Aorta (tissue), 5 donors: Measurements from ENCODE around the gene ATP5PD. TPM values are rescaled to one million over a fixed set of nuclear protein-coding genes. Genes with fewer than 3 reads are reported as not detected.
"Not testable (repeated sequence)": the region's sequence is repeated elsewhere in the genome, so short reads cannot be mapped to it uniquely, and the experiment has no call there.

Source experiments
- ATAC-seq: fragments of 200-7000 bp; cut with Tn5 transposase; one replicate; pipeline ENCODE4 v1.9.1; 2022; ENCODE audit warnings: moderate library complexity; ENCODE audit not compliant: low FRiP score
- DNase-seq, 2 donors: peaks; one replicate each; pipeline ENCODE4 v3.0.0-alpha.2; 2020
- H3K27ac ChIP-seq, 2 donors: one replicate each; pipeline ENCODE4 v1.5.1; 2013; ENCODE audit warnings: low read length in 2 of 2, mild to moderate bottlenecking in 2 of 2, moderate library complexity in 2 of 2, control low read depth in 1 of 2, inconsistent platforms in 1 of 2, low read depth in 1 of 2
- H3K27me3 ChIP-seq, 2 donors: one replicate each; pipeline ENCODE4 v1.6.1; 2013; ENCODE audit warnings: control low read depth in 1 of 2, low read length in 1 of 2, mild to moderate bottlenecking in 1 of 2, moderate library complexity in 1 of 2; ENCODE audit not compliant: insufficient read depth in 2 of 2, control insufficient read depth in 1 of 2
- H3K36me3 ChIP-seq, 2 donors: one replicate each; pipeline ENCODE4 v1.6.1; 2013; ENCODE audit warnings: control low read depth in 1 of 2, low read length in 1 of 2, mild to moderate bottlenecking in 1 of 2; ENCODE audit not compliant: insufficient read depth in 2 of 2, control insufficient read depth in 1 of 2
- H3K4me1 ChIP-seq, 2 donors: one replicate each; pipeline ENCODE4 v1.6.1; 2013; ENCODE audit warnings: low read length in 2 of 2, control low read depth in 1 of 2, mild to moderate bottlenecking in 1 of 2, moderate library complexity in 1 of 2; ENCODE audit not compliant: insufficient read depth in 2 of 2, control insufficient read depth in 1 of 2
- H3K4me3 ChIP-seq, 2 donors: one replicate each; pipeline ENCODE4 v1.5.1; 2013; ENCODE audit warnings: low read length in 2 of 2, control low read depth in 1 of 2, mild to moderate bottlenecking in 1 of 2
- H3K9me3 ChIP-seq: one replicate; pipeline ENCODE4 v1.6.1; 2013; ENCODE audit warnings: mild to moderate bottlenecking, low read length; ENCODE audit not compliant: control insufficient read depth
- WGBS, 2 donors: extraction: QIAGEN DNeasy Blood & Tissue Kit; methylation state at CpG; one replicate each; pipeline ENCODE4 v1.1.7; 2013; 5-methylcytosine and 5-hydroxymethylcytosine counted together
- intact Hi-C, 2 donors: fragments of 100-400 bp; cut with DNase I; formaldehyde crosslinking; loops; one replicate each; pipeline versions ENCODE4 v1.14.2 to v1.15.0; 2022
- polyA plus RNA-seq, 2 donors: library from polyadenylated mRNA; stranded (reverse); fragments of 200-250 nt; gene quantifications; one replicate each; pipeline ENCODE4 v1.2.3, GENCODE V29; 2013
- total RNA-seq, 2 donors: library from RNA; stranded (reverse); fragmentation: NEBNext Ultra II Directional; extraction: Animal tissue kit (Norgen Biotek cat#: 25700); gene quantifications; one replicate each; pipeline ENCODE4 v1.2.1, GENCODE V29; 2021
- donor health status: healthy with polysubstance abuse.
- donor health status: Bipolar disorder and iron deficiency.
- donor health status: DM: no; HTN: no; CAD: no.
- donor health status: DM: no; HTN: no; CAD: no.
- donor health status: DM: yes; HTN: yes; CAD: no.

ATP5PD gene
- total and polyA plus RNA-seq, 4 donors = 136 to 520 (median 249) TPM

DNA sequence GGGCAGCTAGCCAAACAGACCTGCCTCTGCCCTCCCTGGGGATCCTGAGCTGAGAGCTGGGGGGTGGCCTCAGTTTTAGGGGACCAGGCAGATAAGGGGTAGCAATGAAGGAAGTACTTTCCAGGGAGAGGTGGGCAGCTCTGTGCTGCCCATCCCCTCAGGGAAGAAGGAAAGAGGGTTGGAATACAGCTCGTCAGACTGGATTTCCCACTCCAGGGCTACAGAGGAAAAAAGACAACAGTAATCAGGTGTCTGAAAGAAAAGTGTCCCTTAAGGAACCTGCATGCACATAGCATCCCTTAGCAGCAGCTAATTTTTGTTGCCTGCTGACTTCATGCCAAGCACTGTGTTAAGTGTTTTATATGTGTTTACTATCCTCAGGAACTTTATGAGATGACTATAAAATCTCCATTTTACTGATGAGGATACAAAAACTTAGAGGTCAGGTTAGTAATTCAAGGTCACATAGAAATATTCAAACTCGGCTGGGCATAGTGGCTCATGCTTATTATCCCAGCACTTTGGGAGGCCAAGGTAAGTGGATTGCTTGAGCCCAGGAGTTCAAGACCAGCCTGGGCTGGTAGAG, 37.5 kb downstream of the ATP5PD start:
- Histone ChIP-seq H3K4me1 (peaks cover 0 to 4% of the 10 kb centered on the region in 2 donors), H3K27me3 (no peaks in the 10 kb centered on the region), H3K27ac (no peak overlapping the region), H3K36me3 (no peaks in the 10 kb centered on the region), H3K9me3 (no peaks in the 10 kb centered on the region), H3K4me3 (no peak overlapping the region)
- intact Hi-C loops = no loop called here
- DNase-seq = no peak
- WGBS, 2 donors = 68 to 79% methylated on average over 2 of the region's 2 CpGs
- ATAC-seq = no peak

- WGBS, 2 donors = 88 to 89% methylated on average over 6 of the region's 6 CpGs
- Histone ChIP-seq H3K4me3 (no peak overlapping the region), H3K27me3 (no peaks in the 10 kb centered on the region), H3K9me3 (no peaks in the 10 kb centered on the region), H3K4me1 (peaks cover 0 to 2% of the 10 kb centered on the region in 2 donors), H3K36me3 (no peaks in the 10 kb centered on the region), H3K27ac (no peak overlapping the region)
- no peak for DNase-seq
- intact Hi-C loops = no loop called here
- ATAC-seq = no peak
Observed at GRCh38 chr17:75008373-75008772, 38.4 kb downstream of the ATP5PD start.

- no peak for DNase-seq
- 83 to 94% methylated on average over 5 of the region's 5 CpGs for WGBS, 2 donors
Observed at GRCh38 chr17:75006653-75007052, 40.1 kb downstream of the ATP5PD start.

DNA sequence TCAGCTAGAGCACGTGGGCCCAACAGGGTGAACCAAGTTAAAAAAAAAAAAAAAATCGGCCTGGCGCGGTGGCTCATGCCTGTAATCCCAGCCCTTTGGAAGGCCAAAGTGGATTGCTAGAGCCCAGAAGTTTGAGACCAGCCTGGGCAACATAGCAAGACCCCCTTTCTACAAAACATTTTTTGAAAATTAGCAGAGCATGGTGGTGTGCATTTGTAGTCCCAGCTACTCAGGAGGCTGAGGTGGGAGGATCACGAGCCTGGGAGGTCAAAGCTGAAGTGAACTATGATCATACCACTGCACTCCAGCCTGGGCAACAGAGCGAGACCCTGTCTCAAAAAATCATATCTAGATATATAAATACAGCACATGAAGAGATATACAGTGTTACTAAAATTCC, 40.7 kb downstream of the ATP5PD start:
- DNase-seq, H3K9me3 ChIP-seq, intact Hi-C loops, H3K27ac ChIP-seq, ATAC-seq, H3K4me3 ChIP-seq, H3K27me3 ChIP-seq, H3K36me3 ChIP-seq, H3K4me1 ChIP-seq: not testable (repeated sequence)
- WGBS, 2 donors = 93% methylated on average over 6 of the region's 6 CpGs

More at GRCh38 chr17:75006653-75007052, 40.1 kb downstream of the ATP5PD start:
- H3K4me1 ChIP-seq = no peaks in the 10 kb centered on the region
- no peaks in the 10 kb centered on the region for H3K36me3 ChIP-seq
- intact Hi-C loops = no loop called here
- no peak overlapping the region for H3K27ac ChIP-seq
- no peak for ATAC-seq
- H3K27me3 ChIP-seq = no peaks in the 10 kb centered on the region
- H3K4me3 ChIP-seq = no peak overlapping the region
- H3K9me3 ChIP-seq = no peaks in the 10 kb centered on the region

DNA sequence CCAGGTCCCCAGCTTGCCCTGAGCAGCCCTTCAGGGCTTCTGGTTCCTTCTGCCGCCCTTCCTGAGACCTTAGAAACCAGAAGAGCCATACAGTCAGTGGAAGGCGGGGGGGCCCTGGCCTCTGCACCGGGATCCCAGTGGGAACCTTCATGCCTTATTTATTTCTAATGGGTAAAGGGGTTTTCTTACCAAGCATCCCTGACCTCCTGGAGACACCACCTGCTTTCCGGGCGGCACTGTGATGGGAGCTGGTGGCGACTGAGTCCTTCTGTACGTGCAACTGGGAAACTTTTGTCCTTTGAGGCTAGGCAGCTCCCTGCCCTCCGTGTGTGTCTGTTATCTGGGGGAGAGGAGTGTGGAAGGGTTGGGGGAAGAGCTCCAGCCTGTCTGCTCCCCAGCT, 41.5 kb downstream of the ATP5PD start:
- intact Hi-C loops = no loop called here

DNA sequence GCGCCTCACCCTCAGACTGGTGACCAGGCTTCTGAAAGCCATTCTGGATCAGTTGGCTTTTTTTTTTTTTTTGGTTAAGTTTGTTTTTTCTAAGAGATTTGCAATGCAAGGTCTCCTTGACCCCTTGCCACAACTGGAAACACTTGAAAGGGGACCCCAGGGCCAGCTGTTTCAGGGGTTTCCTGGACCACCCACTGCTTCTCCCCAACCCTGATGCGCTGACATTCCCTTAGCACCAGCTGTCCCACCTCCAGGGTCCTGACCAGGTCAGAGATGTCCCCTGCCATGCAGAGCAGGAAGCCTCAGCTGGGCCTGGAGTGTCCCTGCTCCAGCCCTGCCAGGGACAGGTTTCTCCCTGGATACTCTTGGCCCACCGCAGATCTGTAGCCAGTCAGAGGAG, 42.4 kb downstream of the ATP5PD start:
- Histone ChIP-seq H3K9me3 (no peaks in the 10 kb centered on the region), H3K4me1 (no peaks in the 10 kb centered on the region), H3K27ac (no peak overlapping the region), H3K4me3 (no peak overlapping the region), H3K27me3 (no peaks in the 10 kb centered on the region), H3K36me3 (peaks cover 0 to 4% of the 10 kb centered on the region in 2 donors)
- 94 to 96% methylated on average over 2 to 3 of the region's 3 CpGs for WGBS, 2 donors
- intact Hi-C loops = no loop called here
- ATAC-seq = no peak
- DNase-seq = no peak

More for the DNA sequence above, 41.5 kb downstream of the ATP5PD start:
- Histone ChIP-seq H3K4me3 (no peak overlapping the region), H3K27ac (no peak overlapping the region), H3K36me3 (peaks cover 0 to 3% of the 10 kb centered on the region in 2 donors), H3K9me3 (no peaks in the 10 kb centered on the region), H3K4me1 (no peaks in the 10 kb centered on the region), H3K27me3 (no peaks in the 10 kb centered on the region)
- no peak for ATAC-seq
- 92% methylated on average over 8 of the region's 8 CpGs for WGBS, 2 donors
- no peak for DNase-seq

GRCh38 chr17:75003957-75004355, 42.8 kb downstream of the ATP5PD start:
- Histone ChIP-seq H3K9me3 (no peaks in the 10 kb centered on the region), H3K27ac (no peak overlapping the region), H3K4me3 (no peak overlapping the region), H3K27me3 (no peaks in the 10 kb centered on the region), H3K4me1 (no peaks in the 10 kb centered on the region), H3K36me3 (peaks cover 0 to 4% of the 10 kb centered on the region in 2 donors)
- no peak for DNase-seq
- no peak for ATAC-seq
- 95 to 96% methylated on average over 18 to 19 of the region's 19 CpGs for WGBS, 2 donors
- intact Hi-C loops = no loop called here

DNA sequence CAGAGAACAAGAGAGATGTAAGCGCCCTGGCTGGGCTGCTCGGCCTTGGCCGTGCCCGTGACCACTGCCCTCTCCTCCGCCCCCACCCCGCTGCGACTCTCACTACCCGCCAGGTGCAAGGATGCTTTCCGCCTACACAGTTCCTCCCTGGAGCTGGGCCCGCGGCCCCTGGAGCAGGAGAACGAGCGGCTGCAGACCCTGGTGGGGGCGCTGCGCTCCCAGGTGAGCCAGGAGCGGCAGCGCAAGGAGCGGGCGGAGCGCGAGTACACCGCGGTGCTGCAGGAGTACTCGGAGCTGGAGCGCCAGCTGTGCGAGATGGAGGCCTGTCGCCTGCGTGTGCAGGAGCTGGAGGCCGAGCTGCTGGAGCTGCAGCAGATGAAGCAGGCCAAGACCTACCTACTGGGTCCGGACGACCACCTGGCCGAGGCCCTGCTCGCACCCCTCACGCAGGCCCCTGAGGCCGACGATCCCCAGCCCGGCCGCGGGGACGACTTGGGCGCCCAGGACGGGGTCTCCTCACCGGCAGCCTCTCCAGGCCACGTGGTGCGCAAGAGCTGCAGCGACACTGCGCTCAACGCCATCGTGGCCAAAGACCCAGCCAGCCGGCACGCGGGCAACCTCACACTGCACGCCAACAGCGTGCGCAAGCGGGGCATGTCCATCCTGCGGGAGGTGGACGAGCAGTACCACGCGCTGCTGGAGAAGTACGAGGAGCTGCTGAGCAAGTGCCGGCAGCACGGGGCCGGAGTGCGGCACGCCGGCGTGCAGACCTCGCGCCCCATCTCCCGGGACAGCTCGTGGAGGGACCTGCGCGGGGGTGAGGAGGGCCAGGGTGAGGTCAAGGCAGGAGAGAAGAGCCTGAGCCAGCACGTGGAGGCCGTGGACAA, 43.5 kb downstream of the ATP5PD start:
- DNase-seq (no peak), ATAC-seq (no peak)
- Histone ChIP-seq H3K9me3 (no peaks in the 10 kb centered on the region), H3K27ac (no peak overlapping the region), H3K4me3 (no peak overlapping the region), H3K36me3 (peaks cover 0 to 4% of the 10 kb centered on the region in 2 donors), H3K4me1 (no peaks in the 10 kb centered on the region), H3K27me3 (no peaks in the 10 kb centered on the region)
- WGBS, 2 donors = 86 to 88% methylated on average over 74 to 76 of the region's 76 CpGs
- intact Hi-C loops = no loop called here
